ENCODE data around the gene GIPC3.

DNA sequence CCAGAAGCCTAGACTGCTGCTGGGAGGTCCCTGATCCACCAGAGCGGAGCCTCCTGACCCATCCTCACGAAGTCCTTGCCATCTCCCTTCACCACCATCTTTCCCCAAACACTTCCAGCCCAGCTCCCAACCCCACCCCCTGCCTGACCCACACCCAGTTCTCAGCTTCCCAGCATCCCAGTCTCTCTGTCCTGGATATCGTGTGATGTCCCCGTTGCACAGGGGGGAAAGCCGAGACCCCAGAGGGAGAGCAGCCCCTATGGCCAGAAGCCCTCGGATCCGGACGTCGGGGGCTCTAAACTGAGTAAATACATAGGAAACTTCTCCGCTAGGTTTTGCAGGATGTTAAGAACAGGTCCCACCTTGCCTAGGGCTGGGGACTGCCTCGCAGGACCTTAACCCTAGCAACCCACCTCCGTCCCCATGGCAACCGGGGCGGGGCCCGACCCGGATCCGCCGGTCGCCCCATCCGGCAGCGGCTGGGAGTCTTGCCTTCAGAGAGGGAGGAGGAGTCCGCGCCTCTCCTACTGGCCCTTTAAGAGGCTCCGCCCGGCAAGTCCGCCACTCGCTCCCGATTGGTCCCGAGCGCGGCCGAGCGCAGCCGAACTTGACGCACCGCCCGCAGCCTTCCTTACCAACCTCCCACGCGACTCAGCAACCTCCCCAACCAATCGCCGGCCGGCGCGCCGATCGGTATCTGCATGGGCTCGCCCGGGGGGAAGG lies 13.0 kb upstream of the GIPC3 start:
- TF ChIP-seq CTCF (IDR thresholded peaks at IDR 0.05): no peak
- TF ChIP-seq POLR2A (IDR thresholded peaks at IDR 0.05): no peak

Measured in ovary (tissue), 3 donors.